Measurements from ENCODE around the gene KIAA1671.

DNA sequence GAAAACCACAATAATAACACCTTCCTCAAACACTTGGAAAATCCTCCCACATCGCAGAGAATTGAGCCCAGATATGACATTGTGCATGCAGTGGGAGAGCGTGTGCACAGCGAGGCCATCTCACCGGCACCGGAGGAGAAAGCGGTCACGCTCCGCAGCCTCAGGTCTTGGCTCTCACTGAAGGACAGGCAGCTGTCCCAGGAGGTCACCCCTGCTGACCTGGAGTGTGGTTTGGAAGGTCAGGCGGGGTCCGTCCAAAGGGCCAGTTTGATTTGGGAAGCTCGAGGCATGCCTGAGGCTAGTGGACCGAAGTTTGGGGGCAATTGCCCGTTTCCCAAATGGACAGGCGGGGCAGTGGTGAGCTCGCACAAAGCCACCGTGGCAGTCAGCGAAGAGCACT is 86.7 kb downstream of the KIAA1671 start:
- TF ChIP-seq POLR2A (IDR thresholded peaks at IDR 0.05) = no peak
- TF ChIP-seq, protein P1, sequence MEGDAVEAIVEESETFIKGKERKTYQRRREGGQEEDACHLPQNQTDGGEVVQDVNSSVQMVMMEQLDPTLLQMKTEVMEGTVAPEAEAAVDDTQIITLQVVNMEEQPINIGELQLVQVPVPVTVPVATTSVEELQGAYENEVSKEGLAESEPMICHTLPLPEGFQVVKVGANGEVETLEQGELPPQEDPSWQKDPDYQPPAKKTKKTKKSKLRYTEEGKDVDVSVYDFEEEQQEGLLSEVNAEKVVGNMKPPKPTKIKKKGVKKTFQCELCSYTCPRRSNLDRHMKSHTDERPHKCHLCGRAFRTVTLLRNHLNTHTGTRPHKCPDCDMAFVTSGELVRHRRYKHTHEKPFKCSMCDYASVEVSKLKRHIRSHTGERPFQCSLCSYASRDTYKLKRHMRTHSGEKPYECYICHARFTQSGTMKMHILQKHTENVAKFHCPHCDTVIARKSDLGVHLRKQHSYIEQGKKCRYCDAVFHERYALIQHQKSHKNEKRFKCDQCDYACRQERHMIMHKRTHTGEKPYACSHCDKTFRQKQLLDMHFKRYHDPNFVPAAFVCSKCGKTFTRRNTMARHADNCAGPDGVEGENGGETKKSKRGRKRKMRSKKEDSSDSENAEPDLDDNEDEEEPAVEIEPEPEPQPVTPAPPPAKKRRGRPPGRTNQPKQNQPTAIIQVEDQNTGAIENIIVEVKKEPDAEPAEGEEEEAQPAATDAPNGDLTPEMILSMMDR (IDR thresholded peaks at IDR 0.05) = no peak
